Skeletal muscle cell (primary cell): ENCODE results near the gene RPUSD3.
"Not testable (repeated sequence)": the region's sequence is repeated elsewhere in the genome, so short reads cannot be mapped to it uniquely, and the experiment has no call there.

Experiments
- DNase-seq: peaks from one replicate; pipeline ENCODE4 v3.0.0-alpha.2; 2010; ENCODE audit warnings: low read depth
- H3K4me3 ChIP-seq: 2 replicates; pipeline ENCODE4 v1.5.1; 2011; ENCODE audit warnings: low read depth, mild to moderate bottlenecking, control low read depth, low read length, moderate library complexity

Gene RPUSD3

DNA sequence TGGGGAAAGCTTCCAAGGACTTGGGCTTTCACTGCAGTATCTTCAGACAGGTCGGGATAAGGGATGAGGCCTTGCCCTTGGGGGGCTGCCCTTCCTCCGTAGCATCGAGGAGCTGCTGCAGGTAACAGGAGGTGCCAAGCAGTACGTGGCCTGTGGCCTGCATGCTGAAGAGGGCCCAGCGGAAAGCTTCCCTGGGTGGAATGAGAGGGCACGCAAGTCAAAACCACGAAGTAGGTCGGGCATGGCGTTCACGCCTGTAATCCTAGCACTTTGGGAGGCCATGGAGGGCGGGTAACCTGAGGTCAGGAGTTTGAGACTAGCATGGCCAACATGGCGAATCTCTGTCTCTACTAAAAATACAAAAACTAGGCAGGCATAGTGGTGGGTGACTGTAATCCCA lies 23.3 kb upstream of the RPUSD3 start:
- no peak for DNase-seq
- H3K4me3 ChIP-seq, result no peak overlapping the region

DNA sequence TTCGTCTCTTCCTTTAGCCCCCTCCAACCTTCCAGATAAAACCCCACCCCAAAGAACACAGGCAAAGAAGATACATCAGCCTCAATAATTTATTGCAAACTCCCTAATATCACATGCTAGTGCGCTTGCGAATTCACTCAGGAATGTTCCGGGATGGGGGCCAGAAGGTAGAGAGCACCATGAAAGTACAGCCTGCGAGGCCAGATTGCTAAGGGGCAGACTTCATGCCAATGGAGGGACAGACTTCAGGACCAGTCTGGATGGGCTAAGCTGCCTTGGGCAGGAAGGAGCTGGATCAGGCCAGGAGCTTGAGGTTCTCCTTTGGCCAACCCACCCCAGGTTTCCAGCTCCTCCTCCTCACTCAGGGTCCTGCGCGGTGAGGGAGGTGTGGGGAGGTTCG lies 22.8 kb upstream of the RPUSD3 start:
- no peak overlapping the region for H3K4me3 ChIP-seq
- DNase-seq, result no peak

DNA sequence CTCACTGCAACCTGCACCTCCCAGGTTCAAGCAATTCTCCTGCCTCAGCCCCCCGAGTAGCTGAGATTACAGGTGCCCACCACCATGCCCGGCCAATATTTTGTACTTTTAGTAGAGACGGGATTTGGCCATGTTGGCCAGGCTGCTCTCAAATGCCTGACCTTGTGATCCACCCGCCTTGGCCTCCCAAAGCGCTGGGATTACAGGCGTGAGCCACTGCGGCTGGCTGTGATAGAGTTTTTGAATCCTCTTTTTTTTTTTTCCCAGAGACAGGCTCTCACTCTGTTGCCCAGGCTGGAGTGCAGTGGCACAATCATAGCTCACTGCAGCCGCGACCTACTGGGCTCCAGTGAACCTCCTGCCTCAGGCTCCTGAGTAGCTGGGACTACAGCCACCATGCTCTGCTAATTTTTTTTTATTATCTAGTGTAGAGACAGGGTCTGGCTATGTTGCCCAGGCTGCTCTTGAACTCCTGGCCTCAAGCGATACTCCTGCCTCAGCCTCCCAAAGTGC lies 21.4 kb upstream of the RPUSD3 start:
- not testable (repeated sequence) for DNase-seq, H3K4me3 ChIP-seq

DNA sequence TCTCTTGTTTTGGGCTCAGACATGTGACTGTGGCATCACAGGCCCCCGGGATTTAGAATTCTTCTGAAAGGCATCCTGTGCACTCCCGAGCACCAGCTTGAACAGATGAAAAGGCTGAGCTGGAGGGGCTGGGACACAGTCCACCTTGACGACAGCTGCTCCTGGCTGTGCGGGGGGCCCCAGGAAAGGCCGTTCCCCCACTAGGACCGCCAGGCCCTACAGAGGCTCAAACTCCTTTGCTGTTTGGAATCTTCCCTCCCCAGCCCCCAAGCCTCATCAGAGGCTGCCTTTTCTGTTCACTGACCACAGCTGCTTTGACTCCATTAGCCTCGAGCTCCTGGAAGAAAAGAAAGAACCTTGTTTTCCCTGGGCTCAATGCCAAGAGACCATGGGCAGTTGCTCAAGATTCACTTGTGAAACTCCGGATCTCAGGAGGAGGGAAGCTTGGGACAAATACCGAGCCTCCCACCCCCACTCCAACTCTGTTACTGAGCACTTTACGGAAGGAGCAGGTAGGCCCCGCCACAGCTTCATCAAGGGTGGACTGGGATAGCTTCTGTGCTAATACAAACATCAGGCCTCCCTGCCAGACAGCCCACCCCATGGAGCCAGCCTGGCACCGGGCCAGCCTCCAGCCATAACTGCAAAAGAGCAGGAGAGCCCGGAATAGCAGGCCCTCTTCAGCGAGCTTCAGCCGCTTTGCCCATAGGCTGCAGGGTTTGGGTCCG lies 20.6 kb upstream of the RPUSD3 start:
- DNase-seq, result peak; percentile 85
- no peak overlapping the region for H3K4me3 ChIP-seq

DNA sequence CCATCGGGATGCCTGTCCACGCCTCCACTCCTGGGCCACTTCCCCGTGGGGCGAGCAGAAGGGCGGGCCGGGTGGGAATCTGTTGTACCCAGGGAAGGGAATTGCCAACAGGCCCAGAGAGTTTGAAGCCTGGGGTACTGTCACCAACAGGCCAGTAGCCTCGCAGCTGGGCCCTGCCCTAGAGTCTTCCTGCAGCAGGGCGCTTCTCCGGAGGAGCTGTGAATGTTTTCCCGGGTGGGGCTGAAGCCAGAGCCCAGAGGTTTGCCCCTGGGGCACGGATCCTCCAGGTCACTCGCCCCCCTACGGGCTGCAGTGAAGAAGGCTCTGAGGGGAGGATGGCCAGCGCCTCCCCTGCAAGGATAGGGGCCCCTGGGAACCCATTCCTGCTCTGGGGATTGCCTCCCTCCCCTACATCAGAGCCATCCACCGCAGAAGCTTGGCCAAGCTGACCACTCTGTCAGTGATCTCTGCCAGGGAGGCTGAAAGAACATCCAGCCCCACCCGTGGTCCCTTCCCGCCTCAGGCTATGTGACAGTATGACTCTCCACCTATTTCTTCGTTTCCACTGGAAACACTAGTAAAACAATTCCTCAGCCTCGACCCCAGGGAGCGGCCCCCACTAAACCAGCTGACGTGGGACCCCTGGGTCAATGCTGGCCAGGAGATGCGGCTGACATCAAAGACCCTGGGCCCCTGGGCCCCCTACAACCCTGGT lies 19.4 kb upstream of the RPUSD3 start:
- no peak overlapping the region for H3K4me3 ChIP-seq
- no peak for DNase-seq

DNA sequence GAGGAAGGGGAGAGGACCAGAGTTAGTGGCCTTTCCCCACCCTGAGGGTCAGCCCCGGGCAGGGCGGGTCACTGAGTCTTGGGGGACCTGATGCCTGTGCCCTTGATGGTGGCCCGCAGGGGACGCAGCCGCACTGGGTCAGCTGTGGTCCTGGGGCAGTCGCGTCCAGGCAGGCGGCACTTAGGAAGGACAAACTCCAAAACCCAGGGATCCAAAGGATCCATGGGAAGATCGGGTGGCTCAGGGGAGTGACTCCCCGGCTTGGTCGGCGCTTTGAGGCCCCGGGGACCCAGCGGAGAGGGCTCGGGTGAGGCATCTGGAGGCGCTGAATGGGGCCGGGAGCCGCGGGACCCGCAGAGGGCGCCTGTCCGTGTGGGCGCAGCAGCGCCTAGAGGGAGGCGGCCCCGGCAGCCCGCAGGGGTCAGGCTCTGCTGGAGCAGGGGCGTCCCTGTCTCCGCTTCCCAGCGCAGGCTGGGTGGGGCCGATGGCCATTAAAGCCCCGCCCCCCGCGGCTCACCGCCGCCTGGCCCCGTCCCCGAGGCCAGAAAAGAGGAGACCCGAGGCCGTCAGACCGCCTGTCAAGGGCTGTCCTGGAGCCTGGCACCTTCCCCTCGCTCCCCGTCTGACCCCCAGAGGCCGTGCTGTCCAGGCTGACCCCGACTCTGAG lies 18.7 kb upstream of the RPUSD3 start:
- H3K4me3 ChIP-seq, result no peak overlapping the region

DNA sequence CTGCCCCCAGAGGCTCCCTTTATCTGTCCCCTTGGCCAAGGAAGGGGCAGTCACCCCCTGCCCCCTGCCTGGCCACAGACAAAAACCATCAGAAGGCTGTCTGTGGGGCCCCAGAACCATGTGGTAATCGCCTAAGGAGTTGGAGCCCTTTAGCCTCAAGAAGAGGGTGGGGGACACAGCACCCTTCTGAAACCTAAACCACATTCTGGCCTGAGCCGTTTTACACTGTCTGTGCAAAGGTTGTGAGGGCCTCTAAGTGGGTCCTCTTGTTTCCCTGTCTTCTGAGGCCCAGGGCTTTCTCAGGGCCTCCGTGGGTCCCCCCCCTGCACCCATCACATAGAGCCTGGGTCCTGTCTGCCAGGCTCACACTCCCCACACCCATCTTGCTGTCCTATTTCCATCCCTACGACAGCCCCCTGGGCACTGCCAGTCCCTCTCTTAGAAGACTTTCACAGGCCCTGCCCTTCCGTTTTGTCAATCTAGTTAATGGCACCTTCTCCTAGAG lies 17.9 kb upstream of the RPUSD3 start:
- DNase-seq, result no peak
- H3K4me3 ChIP-seq, result no peak overlapping the region

More for the DNA sequence above, 18.7 kb upstream of the RPUSD3 start:
- no peak for DNase-seq

DNA sequence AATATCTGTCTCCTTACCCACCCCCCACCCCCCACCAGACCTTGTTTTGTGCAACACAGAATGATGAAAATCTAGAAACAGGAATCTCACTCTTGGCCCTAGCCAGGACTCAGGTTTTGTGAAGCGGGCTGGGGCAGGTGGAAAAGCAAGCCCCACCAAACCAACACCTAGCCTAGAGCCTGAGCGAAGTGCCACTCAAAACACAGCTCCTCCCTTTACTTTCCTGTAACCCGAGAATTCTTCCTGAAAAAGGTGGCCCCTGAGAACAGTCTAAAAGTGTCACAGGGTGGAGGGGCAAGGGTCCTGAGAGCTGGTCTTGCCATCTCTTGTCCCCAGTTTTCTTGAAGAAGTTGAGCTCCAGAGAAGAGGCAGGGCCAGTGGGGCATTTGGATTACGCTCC lies 17.4 kb upstream of the RPUSD3 start:
- DNase-seq, result no peak
- H3K4me3 ChIP-seq, result no peak overlapping the region

DNA sequence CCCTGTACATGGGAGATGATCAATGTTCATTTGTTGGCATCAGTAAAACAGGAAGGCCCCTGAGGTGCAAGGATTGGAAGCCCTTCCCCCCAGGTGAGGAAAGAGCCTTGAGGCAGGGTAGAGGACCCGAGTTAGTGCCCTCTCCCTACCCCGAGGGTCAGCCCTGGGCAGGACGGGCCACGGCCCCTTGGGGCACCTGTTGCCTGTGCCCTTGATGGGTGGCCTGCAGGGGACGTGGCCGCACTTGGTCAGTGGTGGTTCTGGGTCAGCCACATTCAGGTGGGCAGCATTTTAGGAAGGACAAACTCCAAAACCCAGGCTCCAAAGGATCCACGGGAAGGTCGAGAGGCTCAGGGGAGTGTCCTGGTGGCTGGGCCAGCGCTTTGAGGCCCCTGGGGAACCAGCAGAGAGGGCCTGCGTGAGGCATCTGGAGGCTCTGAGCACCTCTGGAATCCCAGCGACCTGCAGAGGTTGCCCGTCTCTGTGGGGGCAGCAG lies 15.8 kb upstream of the RPUSD3 start:
- no peak overlapping the region for H3K4me3 ChIP-seq
- no peak for DNase-seq

DNA sequence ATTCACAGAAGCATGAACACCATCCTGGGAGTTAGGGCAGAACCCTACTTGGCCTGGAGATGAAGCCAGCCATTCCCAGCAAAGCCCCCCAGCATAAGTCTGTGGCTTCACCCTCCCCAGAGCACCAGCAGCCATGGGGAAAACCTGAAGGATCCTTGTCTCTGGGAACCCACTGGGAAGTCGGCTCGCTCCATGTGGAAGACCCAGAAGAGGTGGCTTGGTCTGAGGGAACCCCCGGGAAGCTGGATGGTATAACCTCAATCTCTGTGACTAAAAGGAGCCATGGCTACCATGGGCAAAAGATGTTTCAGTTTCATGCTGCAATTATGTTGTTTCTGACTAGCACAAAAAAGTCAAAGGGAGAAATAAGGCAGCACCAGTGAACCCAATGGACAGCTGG lies 11.8 kb upstream of the RPUSD3 start:
- DNase-seq, result no peak
- no peak overlapping the region for H3K4me3 ChIP-seq

DNA sequence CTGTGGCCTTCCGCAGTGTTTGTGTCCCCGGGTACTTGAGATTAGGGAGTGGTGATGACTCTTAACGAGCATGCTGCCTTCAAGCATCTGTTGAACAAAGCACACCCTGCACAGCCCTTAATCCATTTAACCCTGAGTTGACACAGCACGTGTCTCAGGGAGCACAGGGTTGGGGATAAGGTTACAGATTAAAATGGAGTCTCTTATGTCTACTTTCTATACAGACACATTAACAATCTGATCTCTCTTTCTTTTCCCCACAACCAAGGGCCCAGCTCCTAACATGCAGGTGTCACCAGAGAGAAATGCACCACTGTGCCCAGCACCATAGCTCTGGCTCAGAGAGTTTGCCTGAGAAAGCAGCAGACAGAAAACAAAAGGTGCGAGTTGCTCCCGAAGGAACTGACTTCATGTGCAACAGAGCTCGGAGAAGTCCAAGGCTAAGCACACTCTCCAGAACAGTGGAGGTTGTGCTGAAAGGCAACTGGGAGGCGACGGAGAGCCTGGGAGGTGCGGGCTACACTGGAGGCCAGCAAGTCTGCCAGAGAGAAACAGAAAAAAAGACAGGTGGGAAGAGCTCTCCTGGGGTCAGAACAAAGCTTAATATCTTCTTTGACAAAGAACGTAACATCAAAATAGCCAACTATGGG lies 10.6 kb upstream of the RPUSD3 start:
- DNase-seq, result not testable (repeated sequence)

DNA sequence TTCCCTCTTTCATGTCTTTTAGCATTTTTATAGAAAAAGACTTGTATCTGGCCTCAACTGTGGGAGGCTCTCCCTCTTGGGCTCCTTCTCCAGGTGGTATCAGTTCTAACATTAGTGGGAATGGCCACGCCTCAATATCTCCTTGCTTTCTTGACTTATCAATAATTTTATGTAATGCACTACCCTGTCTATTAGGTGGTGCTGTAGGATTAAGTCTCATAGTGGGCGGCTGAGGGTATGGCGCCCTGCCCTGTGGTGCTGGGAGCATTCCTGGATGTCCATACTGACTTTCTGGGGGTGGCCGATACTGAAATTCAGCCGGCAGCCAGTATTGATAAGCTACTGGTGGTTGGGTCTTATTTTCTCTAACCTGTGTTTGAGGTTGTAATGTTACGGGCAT lies 8.7 kb upstream of the RPUSD3 start:
- no peak for DNase-seq
- H3K4me3 ChIP-seq, result no peak overlapping the region

More for the DNA sequence above, 10.6 kb upstream of the RPUSD3 start:
- H3K4me3 ChIP-seq, result not testable (repeated sequence)

DNA sequence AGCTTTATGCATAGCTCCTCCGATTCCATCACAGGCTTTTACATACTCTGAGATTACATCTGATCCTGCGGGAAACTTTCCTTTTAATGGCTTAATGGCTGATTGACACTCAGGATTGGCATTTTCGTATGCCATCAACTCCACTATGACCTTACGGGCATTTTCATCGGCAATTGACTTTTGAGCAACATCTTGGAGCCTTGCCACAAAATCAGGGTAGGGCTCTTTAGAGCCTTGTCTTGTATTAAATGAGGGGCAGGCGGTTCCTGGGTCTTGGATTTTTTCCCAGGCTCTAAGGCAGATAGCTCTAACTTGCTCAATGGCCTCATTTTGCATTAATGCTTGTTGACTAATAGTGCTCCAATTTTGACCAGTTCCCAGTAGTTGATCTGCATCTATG lies 8.1 kb upstream of the RPUSD3 start:
- not testable (repeated sequence) for DNase-seq, H3K4me3 ChIP-seq

DNA sequence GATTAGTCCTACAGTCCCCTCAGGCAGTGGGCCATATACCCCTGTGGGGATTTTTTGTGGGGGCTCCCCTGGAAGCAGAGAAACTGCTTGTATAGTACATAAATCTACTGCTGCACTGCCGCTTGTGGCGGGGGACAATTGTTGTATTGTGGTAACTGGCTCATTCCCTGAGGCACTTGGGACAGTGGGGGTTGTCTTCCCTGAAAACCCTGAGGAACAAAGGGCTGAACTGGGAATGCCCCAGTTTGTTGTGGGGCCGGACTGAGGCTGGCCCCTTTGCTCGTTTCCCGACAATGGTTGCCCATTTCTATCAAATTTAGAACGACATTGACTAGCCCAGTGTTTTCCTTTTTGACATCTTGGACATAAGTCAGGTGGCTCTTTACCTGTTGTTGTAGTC lies 7.6 kb upstream of the RPUSD3 start:
- not testable (repeated sequence) for H3K4me3 ChIP-seq, DNase-seq

DNA sequence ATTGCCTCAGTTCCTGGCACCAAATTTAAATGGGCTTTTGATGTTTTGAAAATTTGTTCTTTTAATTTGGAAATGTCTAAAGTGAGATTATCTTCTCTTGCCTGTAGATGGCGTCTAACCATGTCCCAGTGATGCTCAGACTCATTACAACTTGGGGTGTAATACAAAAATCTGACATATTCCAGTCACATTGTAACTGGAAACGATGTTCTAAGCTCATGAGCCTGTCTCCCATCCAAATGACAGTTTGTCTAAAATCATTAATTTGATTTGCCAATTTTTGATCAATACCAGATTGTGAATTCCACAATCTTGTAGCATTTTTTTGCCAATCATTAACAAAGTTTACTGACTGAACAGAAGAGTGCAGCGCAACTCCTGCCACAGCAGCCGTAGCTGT lies 5.1 kb upstream of the RPUSD3 start:
- DNase-seq, H3K4me3 ChIP-seq: not testable (repeated sequence)

DNA sequence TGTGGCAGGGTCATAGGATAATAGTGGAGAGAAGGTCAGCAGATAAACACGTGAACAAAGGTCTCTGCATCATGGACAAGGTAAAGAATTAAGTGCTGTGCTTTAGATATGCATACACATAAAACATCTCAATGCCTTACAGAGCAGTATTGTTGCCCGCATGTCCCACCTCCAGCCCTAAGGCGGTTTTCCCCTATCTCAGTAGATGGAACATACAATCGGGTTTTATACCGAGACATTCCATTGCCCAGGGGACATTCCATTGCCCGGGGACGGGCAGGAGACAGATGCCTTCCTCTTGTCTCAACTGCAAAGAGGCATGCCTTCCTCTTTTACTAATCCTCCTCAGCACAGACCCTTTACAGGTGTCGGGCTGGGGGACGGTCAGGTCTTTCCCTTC lies 4.1 kb upstream of the RPUSD3 start:
- not testable (repeated sequence) for H3K4me3 ChIP-seq, DNase-seq

DNA sequence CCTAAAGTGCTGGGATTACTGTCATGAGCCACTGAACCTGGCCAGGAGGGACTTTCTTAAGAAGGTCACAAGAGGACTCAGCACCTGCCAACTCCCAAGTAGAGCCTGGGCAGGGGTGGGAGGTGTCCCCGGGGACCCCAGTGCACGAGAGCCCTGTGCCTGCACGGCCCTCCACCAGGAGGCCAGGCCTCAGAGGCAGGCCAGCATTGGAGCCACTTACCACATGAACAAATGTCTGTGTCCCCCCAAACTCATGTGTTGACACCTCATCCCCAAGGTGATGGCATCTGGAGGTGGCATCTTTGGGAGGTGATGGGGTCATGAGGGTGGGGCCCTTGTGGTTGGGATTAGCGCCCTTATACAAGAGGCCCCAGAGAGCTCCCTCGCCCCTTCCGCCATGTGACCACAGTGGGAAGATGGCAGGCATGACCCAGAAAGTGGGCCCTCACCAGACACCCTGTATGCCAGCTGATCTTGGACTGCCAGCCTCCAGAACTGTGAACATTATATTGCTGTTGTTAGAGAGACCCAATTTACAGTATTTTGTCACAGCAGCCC lies 3.2 kb upstream of the RPUSD3 start:
- no peak overlapping the region for H3K4me3 ChIP-seq

DNA sequence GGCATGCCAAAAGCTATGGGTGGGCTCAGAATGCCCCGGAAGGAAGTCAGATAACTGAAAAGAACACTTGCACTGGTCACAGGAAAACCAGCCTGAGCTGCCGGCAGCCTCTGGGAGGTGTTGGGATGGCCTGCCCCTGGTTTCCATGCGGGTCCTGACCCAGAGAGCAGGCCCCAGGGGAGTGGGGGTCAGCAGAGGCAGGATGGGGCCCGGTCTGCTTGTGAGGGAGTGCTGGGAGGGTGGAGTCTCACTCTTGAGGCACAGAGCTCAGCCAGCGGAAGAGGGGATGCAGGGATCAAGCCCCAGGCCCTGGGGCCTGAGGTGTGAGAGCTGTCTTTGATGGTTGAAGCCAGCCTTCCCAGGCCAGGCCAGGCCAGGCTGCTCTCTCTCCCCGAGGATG lies 2.4 kb upstream of the RPUSD3 start:
- no peak overlapping the region for H3K4me3 ChIP-seq

More for the DNA sequence above, 3.2 kb upstream of the RPUSD3 start:
- DNase-seq, result no peak

DNA sequence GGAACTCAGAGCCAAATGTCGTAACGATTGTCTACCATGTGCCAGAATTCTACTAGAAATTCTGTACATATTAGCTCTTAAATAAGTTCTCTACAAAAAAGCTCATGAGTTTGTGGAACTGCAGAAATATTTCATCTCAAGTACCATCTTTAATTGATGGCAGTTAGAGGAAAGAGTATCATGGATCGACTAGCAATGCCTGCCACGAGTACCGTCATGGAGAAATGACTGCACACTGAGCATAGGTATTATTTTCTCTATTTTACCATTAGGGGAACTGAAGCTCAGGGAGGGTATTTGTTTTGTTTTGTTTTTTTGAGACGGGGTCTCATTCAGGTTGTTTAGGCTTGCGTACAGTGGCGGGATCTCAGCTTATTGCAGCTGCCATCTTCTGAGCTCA lies 2.8 kb downstream of the RPUSD3 start:
- DNase-seq, result no peak

More for the DNA sequence above, 2.4 kb upstream of the RPUSD3 start:
- no peak for DNase-seq

More for the DNA sequence above, 2.8 kb downstream of the RPUSD3 start:
- no peak overlapping the region for H3K4me3 ChIP-seq
